ENCODE data around the gene HIF1AN. TPM values are rescaled to one million over a fixed set of nuclear protein-coding genes. Genes with fewer than 3 reads are reported as not detected.
"Not testable (repeated sequence)": the region's sequence is repeated elsewhere in the genome, so short reads cannot be mapped to it uniquely, and the experiment has no call there.

Gene HIF1AN
- total RNA-seq, 1 donor = 15.2 TPM

DNA sequence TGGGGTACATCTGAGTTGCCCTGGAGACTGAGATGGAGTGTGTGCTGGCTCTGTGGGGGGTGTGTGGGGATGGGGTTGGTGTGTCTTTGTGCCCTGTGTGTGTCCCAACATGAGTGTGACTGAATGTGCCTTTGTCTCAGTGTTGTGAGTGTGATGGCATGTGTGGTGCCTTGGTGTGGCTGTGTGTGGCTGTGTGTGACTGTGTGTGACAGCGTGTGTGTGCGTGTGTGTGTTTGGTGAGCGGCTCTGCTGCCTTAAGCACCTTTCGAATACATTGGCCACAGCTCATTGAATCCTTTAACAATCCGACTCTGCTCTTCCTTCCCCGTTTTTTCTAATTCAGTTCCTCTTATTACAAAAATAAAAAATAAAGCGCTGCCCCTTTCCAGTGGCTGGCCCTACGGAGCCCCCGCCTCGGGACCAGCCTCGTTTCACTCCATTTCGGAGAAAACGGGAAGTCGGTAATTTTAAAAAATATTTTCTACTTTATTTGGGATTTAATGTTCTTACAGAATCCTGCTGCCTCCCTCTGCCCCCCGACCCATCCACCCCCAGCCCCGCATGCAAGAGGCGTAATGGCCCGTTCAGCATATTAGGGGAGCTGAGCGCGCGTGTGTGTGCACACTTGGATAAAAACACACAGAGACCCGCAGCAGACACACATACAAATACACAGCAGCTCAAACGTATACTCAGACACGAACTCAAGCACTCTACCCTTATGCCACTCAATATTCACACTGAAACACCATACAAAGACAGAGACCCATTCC is 35.5 kb downstream of the HIF1AN start:
- Histone ChIP-seq H3K36me3 (ENCODE audit: insufficient read depth, low read length) (no peaks in the 10 kb centered on the region), H4K20me1 (ENCODE audit: insufficient read depth, low read length) (no peaks in the 10 kb centered on the region), H3K4me1 (ENCODE audit: insufficient read depth, low read length) (no peaks in the 10 kb centered on the region), H3K4me3 (ENCODE audit: insufficient read depth, low read length) (no peak overlapping the region), H3K79me2 (ENCODE audit: insufficient read depth, low read length) (no peaks in the 10 kb centered on the region), H3K27me3 (ENCODE audit: insufficient read depth, low read length) (peaks cover 59% of the 10 kb centered on the region), H3K9me3 (ENCODE audit: low read depth, low read length) (no peaks in the 10 kb centered on the region), H3K27ac (ENCODE audit: low read depth, low read length) (no peak overlapping the region), H2AFZ (ENCODE audit: low read length) (no peak overlapping the region), H3K4me2 (ENCODE audit: insufficient read depth, low read length) (no peak overlapping the region)
- DNase-seq (ENCODE audit: insufficient read length, low spot score, missing footprints) = no peak
- TF ChIP-seq, protein P1, sequence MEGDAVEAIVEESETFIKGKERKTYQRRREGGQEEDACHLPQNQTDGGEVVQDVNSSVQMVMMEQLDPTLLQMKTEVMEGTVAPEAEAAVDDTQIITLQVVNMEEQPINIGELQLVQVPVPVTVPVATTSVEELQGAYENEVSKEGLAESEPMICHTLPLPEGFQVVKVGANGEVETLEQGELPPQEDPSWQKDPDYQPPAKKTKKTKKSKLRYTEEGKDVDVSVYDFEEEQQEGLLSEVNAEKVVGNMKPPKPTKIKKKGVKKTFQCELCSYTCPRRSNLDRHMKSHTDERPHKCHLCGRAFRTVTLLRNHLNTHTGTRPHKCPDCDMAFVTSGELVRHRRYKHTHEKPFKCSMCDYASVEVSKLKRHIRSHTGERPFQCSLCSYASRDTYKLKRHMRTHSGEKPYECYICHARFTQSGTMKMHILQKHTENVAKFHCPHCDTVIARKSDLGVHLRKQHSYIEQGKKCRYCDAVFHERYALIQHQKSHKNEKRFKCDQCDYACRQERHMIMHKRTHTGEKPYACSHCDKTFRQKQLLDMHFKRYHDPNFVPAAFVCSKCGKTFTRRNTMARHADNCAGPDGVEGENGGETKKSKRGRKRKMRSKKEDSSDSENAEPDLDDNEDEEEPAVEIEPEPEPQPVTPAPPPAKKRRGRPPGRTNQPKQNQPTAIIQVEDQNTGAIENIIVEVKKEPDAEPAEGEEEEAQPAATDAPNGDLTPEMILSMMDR (IDR thresholded peaks at IDR 0.05; ENCODE audit: extremely low read depth, low read depth, low read length) = no peak

DNA sequence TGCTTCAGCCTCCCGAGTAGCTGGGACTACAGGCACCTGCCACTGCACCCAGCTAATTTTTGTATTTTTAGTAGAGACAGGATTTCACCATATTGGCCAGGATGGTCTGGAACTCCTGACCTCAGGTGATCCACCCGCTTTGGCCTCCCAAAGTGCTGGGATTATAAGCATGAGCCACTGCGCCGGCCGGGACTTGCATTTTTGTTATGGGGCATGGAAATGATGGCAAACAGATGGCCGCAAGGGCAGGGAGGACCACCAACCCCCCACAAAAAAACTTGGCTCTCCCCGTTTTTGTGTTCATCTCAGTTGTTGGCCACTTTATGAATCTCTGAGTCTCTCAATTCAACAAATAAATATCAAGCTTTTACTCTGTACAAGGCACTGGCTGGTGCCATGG is 39.4 kb downstream of the HIF1AN start:
- not testable (repeated sequence) for H3K4me1 ChIP-seq (ENCODE audit: insufficient read depth, low read length); DNase-seq (ENCODE audit: insufficient read length, low spot score, missing footprints); H3K79me2 ChIP-seq (ENCODE audit: insufficient read depth, low read length); H3K27ac ChIP-seq (ENCODE audit: low read depth, low read length); H2AFZ ChIP-seq (ENCODE audit: low read length); H3K36me3 ChIP-seq (ENCODE audit: insufficient read depth, low read length); H4K20me1 ChIP-seq (ENCODE audit: insufficient read depth, low read length); H3K4me2 ChIP-seq (ENCODE audit: insufficient read depth, low read length); H3K9me3 ChIP-seq (ENCODE audit: low read depth, low read length); H3K4me3 ChIP-seq (ENCODE audit: insufficient read depth, low read length)
- H3K27me3 ChIP-seq (ENCODE audit: insufficient read depth, low read length) = peaks cover 42% of the 10 kb centered on the region

DNA sequence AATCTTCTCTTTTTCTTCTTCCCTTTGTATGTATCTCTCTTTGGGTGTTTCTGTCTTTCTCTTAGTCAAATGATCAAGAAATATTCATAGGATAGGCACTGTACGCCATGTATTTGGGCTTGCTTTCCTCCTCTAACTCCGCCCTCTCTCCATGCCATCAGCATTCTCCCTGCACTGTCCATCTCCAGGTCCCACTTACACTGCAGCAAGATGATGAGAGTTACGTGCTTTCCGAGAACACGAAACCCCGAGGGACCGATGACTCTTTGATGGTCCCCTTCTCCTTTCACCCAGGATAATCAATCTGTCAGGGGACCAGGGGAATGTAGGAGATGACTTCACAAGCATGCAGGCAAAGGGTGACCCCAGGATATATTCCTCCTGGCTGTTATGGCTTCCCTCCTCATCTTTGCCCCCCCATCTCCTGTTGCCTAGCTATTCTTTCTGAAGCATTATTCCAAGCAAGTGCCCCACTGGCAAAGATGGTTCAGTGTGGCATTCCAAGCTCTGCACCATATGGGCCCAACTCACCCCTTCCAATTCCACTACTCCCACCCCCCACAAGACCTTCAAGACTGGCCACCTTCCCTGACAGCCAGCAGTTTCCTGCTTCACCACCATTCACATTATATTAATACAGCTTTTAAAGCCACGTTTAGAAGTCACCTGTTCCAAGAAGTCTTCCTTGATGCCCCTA is 40.0 kb downstream of the HIF1AN start:
- H3K27ac ChIP-seq (ENCODE audit: low read depth, low read length) = no peak overlapping the region
- H3K36me3 ChIP-seq (ENCODE audit: insufficient read depth, low read length) = no peaks in the 10 kb centered on the region
- H4K20me1 ChIP-seq (ENCODE audit: insufficient read depth, low read length) = no peaks in the 10 kb centered on the region
- no peak overlapping the region for H2AFZ ChIP-seq (ENCODE audit: low read length)
- TF ChIP-seq, protein P1 (IDR thresholded peaks at IDR 0.05; ENCODE audit: extremely low read depth, low read depth, low read length) = no peak
- H3K9me3 ChIP-seq (ENCODE audit: low read depth, low read length) = no peaks in the 10 kb centered on the region
- H3K27me3 ChIP-seq (ENCODE audit: insufficient read depth, low read length) = peaks cover 37% of the 10 kb centered on the region
- DNase-seq (ENCODE audit: insufficient read length, low spot score, missing footprints) = no peak
- H3K79me2 ChIP-seq (ENCODE audit: insufficient read depth, low read length) = no peaks in the 10 kb centered on the region
- no peaks in the 10 kb centered on the region for H3K4me1 ChIP-seq (ENCODE audit: insufficient read depth, low read length)
- H3K4me3 ChIP-seq (ENCODE audit: insufficient read depth, low read length) = no peak overlapping the region
- H3K4me2 ChIP-seq (ENCODE audit: insufficient read depth, low read length) = no peak overlapping the region

DNA sequence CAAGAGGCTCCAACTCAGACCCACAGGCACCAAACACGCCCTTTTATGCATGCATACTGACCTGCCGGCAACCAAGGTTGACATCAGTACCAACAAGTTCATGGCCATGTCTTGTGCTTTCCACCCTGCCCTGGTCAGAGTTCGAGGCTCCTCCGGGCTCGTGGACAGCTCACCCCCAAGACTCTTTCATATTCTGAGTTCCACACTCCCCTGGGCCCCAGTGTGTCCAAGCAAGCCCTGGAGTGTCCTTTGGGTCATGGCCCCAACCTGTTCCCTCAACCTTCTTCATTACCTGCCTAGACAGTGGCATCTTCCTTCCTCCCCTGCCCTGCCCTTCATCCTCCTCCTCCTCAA is 40.5 kb downstream of the HIF1AN start:
- no peak for DNase-seq (ENCODE audit: insufficient read length, low spot score, missing footprints)
- Histone ChIP-seq H3K4me3 (ENCODE audit: insufficient read depth, low read length) (no peak overlapping the region), H2AFZ (ENCODE audit: low read length) (no peak overlapping the region), H3K79me2 (ENCODE audit: insufficient read depth, low read length) (no peaks in the 10 kb centered on the region), H3K9me3 (ENCODE audit: low read depth, low read length) (no peaks in the 10 kb centered on the region), H3K4me1 (ENCODE audit: insufficient read depth, low read length) (no peaks in the 10 kb centered on the region), H4K20me1 (ENCODE audit: insufficient read depth, low read length) (no peaks in the 10 kb centered on the region), H3K27me3 (ENCODE audit: insufficient read depth, low read length) (peaks cover 32% of the 10 kb centered on the region), H3K27ac (ENCODE audit: low read depth, low read length) (no peak overlapping the region), H3K36me3 (ENCODE audit: insufficient read depth, low read length) (no peaks in the 10 kb centered on the region), H3K4me2 (ENCODE audit: insufficient read depth, low read length) (no peak overlapping the region)
- TF ChIP-seq, protein P1 (IDR thresholded peaks at IDR 0.05; ENCODE audit: extremely low read depth, low read depth, low read length) = no peak

Measured in osteoblast (primary cell).